GM21515 (cell line): ENCODE data around the gene FMNL3.

ENCODE experiments used
- ATAC-seq: cut with Tn5 transposase; IDR thresholded peaks from one replicate; pipeline ENCODE4 v1.9.1; 2021; ENCODE audit not compliant: unreplicated experiment

Gene FMNL3

DNA sequence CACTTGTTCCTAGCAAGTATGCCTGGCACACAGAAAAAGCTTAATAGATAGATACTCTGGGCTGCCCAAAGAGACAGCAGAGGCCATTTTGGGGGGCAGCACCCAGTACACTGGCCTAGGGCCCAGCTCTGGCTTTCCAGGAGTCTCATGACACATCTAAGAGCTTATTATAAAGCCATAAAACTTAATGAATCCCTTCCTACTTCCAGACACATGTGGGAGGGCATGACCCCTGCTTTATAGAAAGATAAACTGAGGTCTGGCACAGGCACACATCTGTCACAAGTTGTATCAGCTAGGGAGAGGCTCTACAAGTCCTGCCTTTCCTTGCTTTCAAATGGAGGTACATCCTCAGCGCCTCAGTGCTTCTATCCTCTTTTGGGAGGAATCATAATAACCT lies 27.1 kb downstream of the FMNL3 start:
- no peak for ATAC-seq

DNA sequence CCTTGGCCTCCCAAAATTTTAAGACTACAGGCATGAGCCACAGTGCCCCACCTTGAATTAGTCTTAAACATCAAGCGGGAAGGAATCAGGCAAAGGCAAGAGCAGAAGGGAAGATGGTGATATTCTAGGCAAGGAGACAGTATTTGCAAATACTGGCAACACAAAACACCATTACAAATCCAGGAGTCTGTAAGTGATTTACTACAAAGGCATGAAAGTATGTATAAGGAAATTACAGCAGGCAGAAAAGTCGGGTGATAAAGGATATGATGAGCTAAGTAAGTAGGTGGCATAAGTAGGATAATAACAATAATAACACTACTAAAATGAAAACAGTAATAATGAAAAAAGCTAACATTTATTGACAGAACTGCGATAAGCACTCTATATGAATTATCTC lies 28.5 kb downstream of the FMNL3 start:
- ATAC-seq: no peak

DNA sequence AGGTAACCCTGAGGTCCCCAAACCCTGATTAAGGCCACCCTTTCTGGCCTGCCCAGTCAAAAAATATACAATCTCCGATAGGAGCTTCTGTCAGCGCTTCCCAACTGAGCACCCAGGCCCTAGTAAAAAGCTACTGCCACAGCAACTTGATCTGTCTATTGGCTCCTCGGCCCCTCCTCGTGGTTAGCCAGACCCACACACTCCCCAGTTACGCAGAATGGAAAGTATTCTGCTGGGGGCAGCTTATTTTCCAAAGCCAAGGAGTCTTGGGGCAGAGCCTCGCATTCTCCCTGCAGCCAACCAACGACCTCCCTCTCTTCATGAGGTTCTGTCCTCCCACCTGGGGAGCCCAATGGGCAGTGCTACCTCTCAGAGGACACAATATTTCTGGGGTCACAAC lies 32.1 kb downstream of the FMNL3 start:
- ATAC-seq: no peak

GRCh38 chr12:49674318-49674981 lies 32.8 kb downstream of the FMNL3 start:
- no peak for ATAC-seq

- ATAC-seq: no peak
Observed at GRCh38 chr12:49673446-49674317, 33.5 kb downstream of the FMNL3 start.

DNA sequence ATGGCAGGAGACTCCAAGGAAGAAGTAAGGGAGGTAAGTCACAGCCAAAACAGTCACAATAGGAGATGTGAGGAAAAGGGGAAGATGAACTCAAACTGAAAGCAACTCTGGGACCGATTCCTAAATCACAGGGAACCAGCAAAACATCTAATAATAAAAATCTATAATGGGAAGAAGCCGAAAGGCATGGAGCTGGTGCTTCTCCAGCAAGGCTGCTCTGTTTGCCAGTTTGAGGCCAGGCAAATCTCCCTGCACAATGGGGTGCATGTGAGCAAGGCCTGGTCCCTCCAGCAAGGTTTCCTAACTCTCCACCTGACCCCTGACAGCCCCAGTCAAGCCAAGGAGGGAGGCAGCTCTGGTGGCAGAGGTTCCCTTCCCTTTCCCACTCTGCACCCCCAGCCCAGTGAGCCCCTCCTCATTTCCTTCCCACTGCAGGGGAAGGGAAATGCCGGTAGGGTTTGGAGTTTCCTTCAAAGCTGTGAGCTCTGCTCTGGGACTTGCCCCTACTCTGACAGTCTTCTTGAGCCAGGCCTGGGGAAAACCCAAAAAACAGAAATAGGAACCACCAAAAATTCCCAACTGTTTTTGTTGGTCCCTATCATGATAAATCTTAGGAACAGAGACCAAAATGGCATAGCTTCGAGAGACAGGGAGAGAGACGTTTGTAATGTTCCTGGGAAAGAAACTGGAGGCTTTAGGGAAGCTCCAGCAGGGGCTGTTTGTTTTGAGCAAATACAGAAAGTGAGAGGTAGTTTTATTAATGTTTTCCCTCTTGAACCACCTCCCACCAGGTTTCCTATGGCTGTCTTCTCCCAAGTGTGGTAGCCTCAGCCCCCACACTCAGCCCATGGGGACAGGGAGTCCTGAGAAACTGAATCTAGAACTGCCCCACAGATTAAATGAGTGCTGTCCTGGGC lies 34.6 kb downstream of the FMNL3 start:
- no peak for ATAC-seq

GRCh38 chr12:49671031-49671765 lies 36.0 kb downstream of the FMNL3 start:
- ATAC-seq: no peak

GRCh38 chr12:49669796-49670195 lies 37.4 kb downstream of the FMNL3 start:
- ATAC-seq: no peak

- ATAC-seq: no peak
Observed at GRCh38 chr12:49667325-49668090, 39.7 kb downstream of the FMNL3 start.

DNA sequence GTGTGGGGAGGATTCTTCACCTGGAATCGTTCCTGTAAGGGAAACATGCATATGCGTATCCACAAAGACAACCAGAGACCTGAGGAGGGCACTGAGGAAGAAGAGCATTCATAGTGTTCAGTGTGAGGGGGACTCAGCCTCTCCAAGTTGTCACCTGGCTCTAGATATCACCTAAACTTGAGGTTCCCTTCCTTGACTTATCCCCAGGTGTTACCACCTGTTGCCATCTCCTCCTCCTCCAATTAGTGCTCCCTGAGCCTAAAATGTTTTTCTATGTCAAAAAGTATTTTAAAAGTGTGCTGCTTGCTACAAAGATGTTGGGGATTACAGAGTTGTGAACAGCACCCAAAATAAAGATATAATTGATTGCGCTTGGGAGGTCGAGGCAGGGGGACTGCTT lies 41.0 kb downstream of the FMNL3 start:
- ATAC-seq: no peak

GRCh38 chr12:49665384-49665783 lies 41.8 kb downstream of the FMNL3 start:
- no peak for ATAC-seq

- peak; percentile 57 for ATAC-seq
Observed at GRCh38 chr12:49664591-49665239, 42.5 kb downstream of the FMNL3 start.

- no peak for ATAC-seq
Observed at GRCh38 chr12:49664167-49664566, 43.0 kb downstream of the FMNL3 start.

DNA sequence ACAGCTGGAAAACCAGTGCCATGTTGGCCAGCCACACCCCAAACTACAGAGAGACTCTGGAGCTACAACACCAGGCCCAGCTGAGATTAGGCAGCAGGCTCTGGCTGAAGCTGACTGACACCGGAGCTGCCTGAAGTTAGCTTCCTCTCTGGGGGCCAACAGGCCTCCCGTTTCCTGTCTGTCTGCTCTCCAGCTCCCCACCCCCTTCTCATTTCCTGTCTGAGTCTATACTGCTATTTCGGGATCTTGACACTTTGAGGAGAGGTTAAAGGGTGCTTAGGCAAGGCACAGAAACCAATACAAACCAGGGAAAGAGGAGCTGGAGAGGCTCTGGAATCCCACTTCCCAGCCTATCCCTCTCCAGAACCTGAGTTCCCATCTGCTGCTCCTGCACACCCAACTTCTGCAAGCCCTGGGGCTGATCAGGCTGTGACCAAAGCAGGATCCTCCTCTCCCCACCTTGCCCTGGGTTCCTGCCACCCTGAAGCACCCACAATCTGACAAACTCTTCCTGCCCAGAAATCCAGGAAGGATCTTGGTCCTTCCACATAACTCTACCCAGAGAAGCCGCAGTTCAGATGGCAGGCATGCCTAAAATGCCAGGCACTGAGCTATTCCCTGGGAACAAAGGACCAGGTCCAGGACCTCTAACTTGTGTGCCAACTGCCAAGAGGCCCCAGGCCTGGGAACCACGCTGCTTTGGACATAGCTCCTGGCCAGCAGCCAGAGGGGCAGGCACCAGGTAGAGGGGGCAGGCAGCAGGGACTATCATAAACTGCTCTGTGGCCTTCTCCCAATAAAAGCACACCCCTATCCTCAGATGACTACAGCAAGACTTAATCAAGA lies 44.0 kb downstream of the FMNL3 start:
- ATAC-seq: peak; percentile 63

- ATAC-seq: no peak
Observed at GRCh38 chr12:49661746-49662145, 45.5 kb downstream of the FMNL3 start.

DNA sequence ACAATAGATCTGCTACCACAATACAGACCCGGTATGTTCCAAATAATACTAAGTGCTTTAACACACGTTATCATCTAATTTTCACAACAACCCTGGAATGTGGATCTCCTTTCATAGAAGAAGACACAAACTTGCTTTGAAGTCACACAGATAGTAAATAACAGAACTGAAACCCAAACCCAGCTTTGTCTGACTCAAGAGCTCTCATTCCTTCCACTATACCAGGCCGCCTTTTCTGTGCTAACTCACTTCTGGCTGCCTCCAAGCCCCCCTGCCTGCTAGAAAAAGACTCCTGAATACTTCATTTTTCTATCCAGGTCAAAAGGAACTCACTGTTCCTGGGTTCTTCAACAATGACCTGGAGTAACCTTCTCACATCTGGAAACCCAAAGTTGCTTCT lies 46.0 kb downstream of the FMNL3 start:
- ATAC-seq: no peak

GRCh38 chr12:49659753-49660152 lies 47.5 kb downstream of the FMNL3 start:
- no peak for ATAC-seq

DNA sequence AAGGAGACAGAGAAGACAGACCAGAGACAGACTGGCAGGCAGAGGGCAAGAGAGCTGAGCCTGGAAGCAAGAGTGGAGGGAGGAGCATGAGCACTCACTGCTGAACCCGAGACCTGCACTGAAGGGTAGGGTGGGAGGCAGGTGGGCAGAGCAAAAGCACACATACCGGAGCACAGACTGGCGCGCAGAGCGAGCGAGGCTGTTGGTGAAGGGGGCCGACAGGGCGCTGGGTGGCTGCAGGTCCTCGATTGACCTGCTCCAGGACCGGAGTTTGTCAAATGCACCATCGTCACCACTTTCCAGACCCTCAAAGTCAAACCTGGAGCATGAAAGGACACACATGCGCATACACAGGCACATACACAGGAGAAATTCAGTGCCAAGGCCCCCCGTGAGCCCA lies 48.9 kb downstream of the FMNL3 start:
- no peak for ATAC-seq
